DND-41 (cell line): ENCODE results near the gene RPL27A.

Experiments
- ATAC-seq: fragments of 200-7000 bp; cut with Tn5 transposase; 3 replicates; pipeline ENCODE4 v1.9.1; 2021; ENCODE audit warnings: low read depth; ENCODE audit not compliant: insufficient read depth
- DNase-seq: peaks from one replicate; pipeline ENCODE4 v3.0.0-alpha.2; 2020
- H2AFZ ChIP-seq: 2 replicates; pipeline ENCODE4 v1.6.0; 2012; ENCODE audit warnings: low read depth, low read length
- H3K27ac ChIP-seq: 2 replicates; pipeline ENCODE4 v1.5.1; 2012; ENCODE audit warnings: low read length, inconsistent platforms
- H3K27me3 ChIP-seq: fragments of 200-600 bp; sonication (generic); 2 replicates; pipeline ENCODE4 v1.6.0; 2012; ENCODE audit warnings: low read length, mild to moderate bottlenecking, inconsistent platforms; ENCODE audit not compliant: insufficient read depth, poor library complexity
- H3K36me3 ChIP-seq: 2 replicates; pipeline ENCODE4 v1.5.1; 2012; ENCODE audit warnings: low read length, inconsistent platforms; ENCODE audit not compliant: insufficient read depth
- H3K4me1 ChIP-seq: 2 replicates; pipeline ENCODE4 v1.5.1; 2012; ENCODE audit warnings: mild to moderate bottlenecking, low read length; ENCODE audit not compliant: insufficient read depth
- H3K4me2 ChIP-seq: 2 replicates; pipeline ENCODE4 v1.6.0; 2012; ENCODE audit warnings: mild to moderate bottlenecking, moderate library complexity, low read length, inconsistent platforms; ENCODE audit not compliant: insufficient read depth
- H3K4me3 ChIP-seq, 2 experiments: fragments of 200-600 bp in 1 of 2; shearing (Covaris generic) in 1 of 2; 2 replicates each; pipeline ENCODE4 v1.5.1; 2012 to 2016; ENCODE audit warnings: inconsistent platforms in 2 of 2, low read length in 2 of 2, mild to moderate bottlenecking in 2 of 2, low read depth in 1 of 2, moderate library complexity in 1 of 2
- H3K79me2 ChIP-seq: 2 replicates; pipeline ENCODE4 v1.6.0; 2012; ENCODE audit warnings: low read length, inconsistent platforms; ENCODE audit not compliant: insufficient read depth
- H3K9ac ChIP-seq: 2 replicates; pipeline ENCODE4 v1.6.0; 2012; ENCODE audit warnings: low read depth, mild to moderate bottlenecking, inconsistent platforms, low read length, moderate library complexity
- H3K9me3 ChIP-seq: 2 replicates; pipeline ENCODE4 v1.5.1; 2012; ENCODE audit warnings: low read length, moderate library complexity, mild to moderate bottlenecking, inconsistent platforms; ENCODE audit not compliant: insufficient read depth, severe bottlenecking
- H4K20me1 ChIP-seq: 2 replicates; pipeline ENCODE4 v1.6.0; 2012; ENCODE audit warnings: low read length; ENCODE audit not compliant: insufficient read depth
- CTCF ChIP-seq: IDR thresholded peaks from 2 replicates; pipeline ENCODE4 v1.5.1; 2012; ENCODE audit warnings: borderline replicate concordance, low read length, moderate library complexity, mild to moderate bottlenecking; ENCODE audit not compliant: poor library complexity, severe bottlenecking; ENCODE audit errors: extremely low read depth
- EZH2 ChIP-seq: IDR thresholded peaks from 3 replicates; pipeline ENCODE4 v1.6.1; 2012; ENCODE audit warnings: borderline replicate concordance, low read depth, mild to moderate bottlenecking, moderate library complexity, low read length, inconsistent platforms; ENCODE audit not compliant: severe bottlenecking

Gene RPL27A

GRCh38 chr11:8682303-8683114, at the start of gene RPL27A, which contains the start of gene TRIM66:
Gene RPL27A (plus strand): TSS chr11:8682792. CDS start chr11:8682814, 22 bp downstream.
Gene TRIM66 (minus strand): TSS chr11:8682665. CDS start chr11:8672274, 10,391 bp downstream.
- Histone ChIP-seq H3K4me3 (peak within 1 kb of the TSS; percentile 80 to 82), H3K9ac (peak within 1 kb of the TSS; percentile 89), H4K20me1 (peaks cover 29% of the 10 kb centered on the region), H3K4me1 (peaks cover 48% of the 10 kb centered on the region), H3K36me3 (peaks cover 59% of the 10 kb centered on the region), H3K79me2 (peaks cover 44% of the 10 kb centered on the region), H3K27me3 (no peaks in the 10 kb centered on the region), H3K4me2 (peak within 1 kb of the TSS; percentile 78), H3K27ac (peak within 1 kb of the TSS; percentile 98), H3K9me3 (no peaks in the 10 kb centered on the region), H2AFZ (peak within 1 kb of the TSS; percentile 81)
- ATAC-seq (peak; percentile 93), DNase-seq (peak; percentile 98)
- no peak for TF ChIP-seq EZH2
- TF ChIP-seq CTCF: peak; percentile 4

- Histone ChIP-seq H4K20me1 (no peaks in the 10 kb centered on the region), H3K79me2 (no peaks in the 10 kb centered on the region), H3K4me1 (no peaks in the 10 kb centered on the region), H2AFZ (no peak overlapping the region), H3K4me3 (no peak overlapping the region), H3K36me3 (peaks cover 48% of the 10 kb centered on the region), H3K9ac (no peak overlapping the region), H3K27ac (no peak overlapping the region), H3K9me3 (no peaks in the 10 kb centered on the region), H3K4me2 (no peak overlapping the region), H3K27me3 (no peaks in the 10 kb centered on the region)
- ATAC-seq: no peak
- TF ChIP-seq CTCF: no peak
- no peak for TF ChIP-seq EZH2
- DNase-seq: no peak
Measured at GRCh38 chr11:8634498-8634897, 48.1 kb upstream of the RPL27A start.

- H4K20me1 ChIP-seq: no peaks in the 10 kb centered on the region
- no peak overlapping the region for H2AFZ ChIP-seq
- H3K79me2 ChIP-seq: no peaks in the 10 kb centered on the region
- no peak overlapping the region for H3K9ac ChIP-seq
- H3K9me3 ChIP-seq: no peaks in the 10 kb centered on the region
- H3K4me1 ChIP-seq: no peaks in the 10 kb centered on the region
- ATAC-seq (no peak), DNase-seq (no peak)
- H3K4me2 ChIP-seq: no peak overlapping the region
- no peak overlapping the region for H3K27ac ChIP-seq
- no peaks in the 10 kb centered on the region for H3K27me3 ChIP-seq
- no peak overlapping the region for H3K4me3 ChIP-seq
- no peak for TF ChIP-seq CTCF
- TF ChIP-seq EZH2: no peak
- H3K36me3 ChIP-seq: peaks cover 62% of the 10 kb centered on the region
Measured at GRCh38 chr11:8636127-8636526, 46.5 kb upstream of the RPL27A start.
